Ishikawa (cell line): ENCODE measurements around the gene CIDEC.

Experiments
- CEBPB ChIP-seq: IDR thresholded peaks from 2 replicates; pipeline ENCODE4 v1.6.1; 2012
- CREB1 ChIP-seq: IDR thresholded peaks from 2 replicates; pipeline ENCODE4 v1.6.1; 2012; ENCODE audit warnings: low read depth
- EGR1 ChIP-seq: IDR thresholded peaks from 2 replicates; pipeline ENCODE4 v1.6.1; 2012
- EP300 ChIP-seq: IDR thresholded peaks from 2 replicates; pipeline ENCODE4 v1.6.1; 2012; ENCODE audit warnings: borderline replicate concordance
- MAX ChIP-seq: IDR thresholded peaks from 2 replicates; pipeline ENCODE4 v1.6.1; 2012
- RAD21 ChIP-seq: IDR thresholded peaks from 2 replicates; pipeline ENCODE4 v1.6.1; 2012; ENCODE audit warnings: low read depth
- REST ChIP-seq: IDR thresholded peaks from 2 replicates; pipeline ENCODE4 v1.6.1; 2012; ENCODE audit warnings: low read depth, mild to moderate bottlenecking
- TAF1 ChIP-seq: IDR thresholded peaks from 2 replicates; pipeline ENCODE4 v1.6.1; 2012; ENCODE audit warnings: low read depth, mild to moderate bottlenecking
- TCF12 ChIP-seq: IDR thresholded peaks from 2 replicates; pipeline ENCODE4 v1.6.1; 2012; ENCODE audit warnings: low read depth
- TEAD4 ChIP-seq: IDR thresholded peaks from 2 replicates; pipeline ENCODE4 v1.6.1; 2012
- USF1 ChIP-seq: IDR thresholded peaks from 2 replicates; pipeline ENCODE4 v1.6.1; 2012
- YY1 ChIP-seq: IDR thresholded peaks from 2 replicates; pipeline ENCODE4 v1.6.1; 2012; ENCODE audit warnings: low read depth
- ZBTB7A ChIP-seq: IDR thresholded peaks from 2 replicates; pipeline ENCODE4 v1.6.1; 2012; ENCODE audit warnings: low read depth

GRCh38 chr3:9917820-9918219 is 37.8 kb upstream of the CIDEC start:
- no peak for TF ChIP-seq USF1
- TF ChIP-seq TAF1, result no peak
- no peak for TF ChIP-seq REST
- no peak for TF ChIP-seq ZBTB7A
- no peak for TF ChIP-seq EP300
- TF ChIP-seq MAX, result no peak
- no peak for TF ChIP-seq CEBPB
- TF ChIP-seq RAD21, result no peak
- TF ChIP-seq EGR1, result no peak
- TF ChIP-seq TCF12, result no peak
- TF ChIP-seq TEAD4, result no peak
- no peak for TF ChIP-seq CREB1
- no peak for TF ChIP-seq YY1
